ENCODE measurements around the gene EXOC3L2. TPM values are rescaled to one million over a fixed set of nuclear protein-coding genes. Genes with fewer than 3 reads are reported as not detected.

EXOC3L2 gene
- total RNA-seq, 1 donor from 2014 or later = 1.8 TPM

GRCh38 chr19:45218426-45218825, 26.8 kb downstream of the EXOC3L2 start:
- H3K36me3 ChIP-seq = no peaks in the 10 kb centered on the region
- intact Hi-C loops (cut with micrococcal nuclease) = no loop called here
- H3K9me3 ChIP-seq (replicated peaks) = no peaks in the 10 kb centered on the region
- no peak for TF ChIP-seq CTCF (IDR thresholded peaks at IDR 0.05; ENCODE audit: borderline replicate concordance)
- H3K4me1 ChIP-seq = peaks cover 18% of the 10 kb centered on the region
- no peak for DNase-seq
- H3K27me3 ChIP-seq (ENCODE audit: low read depth) = peaks cover 57% of the 10 kb centered on the region
- H3K27ac ChIP-seq (replicated peaks) = no peak overlapping the region
- no peak overlapping the region for H3K4me3 ChIP-seq

- no peak for TF ChIP-seq CTCF (IDR thresholded peaks at IDR 0.05; ENCODE audit: borderline replicate concordance)
- Histone ChIP-seq H3K36me3 (no peaks in the 10 kb centered on the region), H3K4me3 (no peak overlapping the region), H3K27me3 (ENCODE audit: low read depth) (peaks cover 58% of the 10 kb centered on the region), H3K9me3 (replicated peaks) (no peaks in the 10 kb centered on the region), H3K27ac (replicated peaks) (no peak overlapping the region), H3K4me1 (peaks cover 22% of the 10 kb centered on the region)
- DNase-seq = no peak
- intact Hi-C loops (cut with micrococcal nuclease) = no loop called here
Observed at GRCh38 chr19:45217957-45218334, 27.3 kb downstream of the EXOC3L2 start.

- intact Hi-C loops (cut with micrococcal nuclease) = no loop called here
Observed at GRCh38 chr19:45217193-45217956, 27.8 kb downstream of the EXOC3L2 start.

GRCh38 chr19:45216667-45217066, 28.5 kb downstream of the EXOC3L2 start:
- H3K27me3 ChIP-seq (ENCODE audit: low read depth) = peaks cover 69% of the 10 kb centered on the region
- TF ChIP-seq CTCF (IDR thresholded peaks at IDR 0.05; ENCODE audit: borderline replicate concordance) = no peak
- intact Hi-C loops (cut with micrococcal nuclease) = no loop called here

More at GRCh38 chr19:45217193-45217956, 27.8 kb downstream of the EXOC3L2 start:
- H3K9me3 ChIP-seq (replicated peaks) = no peaks in the 10 kb centered on the region
- H3K36me3 ChIP-seq = no peaks in the 10 kb centered on the region
- no peak for DNase-seq
- peaks cover 27% of the 10 kb centered on the region for H3K4me1 ChIP-seq
- peak overlapping the region; percentile 33 for H3K4me3 ChIP-seq
- no peak for TF ChIP-seq CTCF (IDR thresholded peaks at IDR 0.05; ENCODE audit: borderline replicate concordance)
- no peak overlapping the region for H3K27ac ChIP-seq (replicated peaks)
- H3K27me3 ChIP-seq (ENCODE audit: low read depth) = peaks cover 63% of the 10 kb centered on the region

GRCh38 chr19:45215391-45216191, 29.6 kb downstream of the EXOC3L2 start:
- Histone ChIP-seq H3K36me3 (no peaks in the 10 kb centered on the region), H3K9me3 (replicated peaks) (no peaks in the 10 kb centered on the region), H3K4me3 (peak overlapping the region; percentile 33), H3K27me3 (ENCODE audit: low read depth) (peaks cover 78% of the 10 kb centered on the region), H3K27ac (replicated peaks) (peak overlapping the region; percentile 30), H3K4me1 (peaks cover 32% of the 10 kb centered on the region)
- DNase-seq = no peak
- intact Hi-C loops (cut with micrococcal nuclease) = no loop called here
- no peak for TF ChIP-seq CTCF (IDR thresholded peaks at IDR 0.05; ENCODE audit: borderline replicate concordance)

More at GRCh38 chr19:45216667-45217066, 28.5 kb downstream of the EXOC3L2 start:
- H3K4me3 ChIP-seq = no peak overlapping the region
- H3K27ac ChIP-seq (replicated peaks) = no peak overlapping the region
- peaks cover 32% of the 10 kb centered on the region for H3K4me1 ChIP-seq
- no peak for DNase-seq
- no peaks in the 10 kb centered on the region for H3K9me3 ChIP-seq (replicated peaks)
- H3K36me3 ChIP-seq = no peaks in the 10 kb centered on the region

Measured in left ventricle myocardium inferior (tissue), 1 donor.